SKM-1 (cell line): ENCODE results near the gene PCDHA1.

Experiments
- DNase-seq: peaks from one replicate; lab custom pipeline; 2025; ENCODE audit not compliant: unreplicated experiment; lab: John Stamatoyannopoulos, UW

Gene PCDHA1

DNA sequence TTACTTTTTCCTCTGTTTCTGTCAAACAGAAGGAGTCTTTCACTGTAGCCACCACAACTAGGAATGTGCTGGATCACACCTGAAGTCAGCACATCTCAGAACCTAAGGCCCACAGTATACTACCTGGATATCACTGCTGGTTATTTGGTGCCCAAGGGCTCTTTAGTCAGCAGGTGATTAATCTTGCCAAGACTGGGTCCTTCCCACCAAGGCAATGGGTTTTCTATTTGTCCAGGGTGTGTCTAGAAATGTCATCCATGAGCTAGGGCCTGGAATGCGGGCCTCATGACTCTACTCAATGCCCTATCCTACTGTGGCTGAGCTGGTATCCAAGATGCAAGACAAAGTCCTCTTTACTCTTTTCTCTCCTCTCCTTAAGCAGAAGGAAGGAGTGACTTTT is 130.4 kb downstream of the PCDHA1 start:
- DNase-seq, result no peak

DNA sequence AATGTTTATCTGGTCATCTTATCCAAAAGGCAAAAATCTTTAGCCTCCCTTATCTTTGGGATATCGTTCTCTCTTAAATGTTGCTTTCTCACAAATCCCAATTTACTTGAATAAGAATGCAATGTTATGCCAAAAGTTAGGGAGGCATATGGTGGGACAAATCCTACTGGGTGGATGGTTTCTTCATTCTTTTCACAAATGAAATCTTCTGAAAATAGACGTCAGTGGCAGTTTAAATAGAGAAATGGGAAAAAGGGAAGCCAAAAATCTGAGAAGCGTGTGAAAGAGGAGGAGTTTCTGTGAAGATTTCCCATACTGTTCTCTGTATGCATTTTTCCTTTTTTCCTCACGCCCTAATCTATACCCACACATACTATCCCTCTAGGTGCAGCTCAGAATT is 137.7 kb downstream of the PCDHA1 start:
- DNase-seq, result no peak

DNA sequence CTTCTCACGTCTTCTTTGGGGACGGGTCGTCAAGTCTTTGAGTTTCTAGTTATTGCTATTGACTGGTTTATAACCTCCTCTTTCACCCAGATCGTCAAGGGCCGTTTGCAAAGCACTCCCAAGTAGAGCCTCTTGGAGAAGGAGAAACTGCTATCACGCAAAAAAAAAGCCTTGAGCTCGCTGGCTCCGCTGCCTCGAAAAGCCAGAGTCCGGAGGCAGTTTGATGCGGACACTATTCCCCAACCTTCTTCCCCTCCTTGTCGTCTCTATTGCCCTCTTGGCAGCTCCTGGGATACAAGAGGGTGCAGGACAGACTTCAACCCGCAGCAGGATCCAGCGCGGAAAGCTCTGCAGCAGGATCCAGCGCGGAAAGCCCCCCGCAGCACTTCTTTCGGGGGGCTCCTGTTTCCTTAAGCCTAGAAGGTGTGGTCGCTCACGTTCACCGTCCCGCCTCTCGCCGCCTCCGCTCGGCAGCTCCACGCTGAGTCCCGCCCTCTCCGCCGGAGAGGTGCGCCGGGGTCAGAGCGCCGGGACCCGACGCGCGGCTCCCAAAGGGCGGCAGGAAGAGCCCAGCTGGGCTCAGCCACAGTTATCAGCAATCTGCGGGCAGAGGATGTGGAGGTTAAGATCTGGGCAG is 140.0 kb downstream of the PCDHA1 start, which contains the start of gene PCDHAC1:
Gene PCDHAC1, plus strand, starts transcription at position 494 of the 637 bp plus-strand sequence. CDS start 594 bp downstream, outside the sequence.
- no peak for DNase-seq

DNA sequence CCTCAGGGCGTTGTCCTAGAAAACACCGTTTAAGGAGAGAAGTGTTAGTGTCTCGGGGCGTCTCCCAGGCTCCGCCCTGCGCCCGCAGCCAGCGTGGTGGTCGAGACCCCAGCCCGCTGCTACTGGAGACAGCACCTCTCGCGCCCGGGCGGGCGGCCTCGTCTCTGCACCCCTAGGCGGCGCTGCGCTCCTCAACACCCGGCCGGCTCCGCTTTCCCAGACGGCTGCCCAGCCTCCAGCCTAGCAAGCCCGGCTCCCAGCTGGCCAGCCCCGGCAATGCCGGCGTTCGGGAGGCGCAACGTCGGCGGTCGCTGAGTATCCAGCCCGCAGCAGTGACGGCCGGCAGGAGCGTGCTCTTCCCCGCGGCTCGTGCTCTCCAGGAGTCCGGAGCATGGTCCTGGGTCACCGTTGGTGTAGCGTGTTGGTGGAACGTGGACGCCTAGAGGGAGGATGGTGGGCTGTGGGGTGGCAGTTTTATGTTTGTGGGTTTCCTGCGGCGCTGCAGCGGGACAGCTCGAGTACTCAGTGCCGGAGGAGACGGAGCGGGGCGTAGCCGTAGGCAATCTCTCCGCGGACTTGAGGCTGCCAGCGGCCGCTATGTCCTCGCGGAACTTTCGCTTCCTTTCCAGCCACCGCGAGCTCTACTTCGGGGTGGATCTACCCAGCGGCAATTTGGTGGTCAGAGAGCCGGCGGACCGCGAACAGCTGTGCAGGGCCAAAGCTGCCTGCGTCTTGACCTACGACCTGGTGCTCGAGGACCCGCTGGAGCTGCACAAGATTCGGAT is 140.7 kb downstream of the PCDHA1 start:
- DNase-seq, result no peak

DNA sequence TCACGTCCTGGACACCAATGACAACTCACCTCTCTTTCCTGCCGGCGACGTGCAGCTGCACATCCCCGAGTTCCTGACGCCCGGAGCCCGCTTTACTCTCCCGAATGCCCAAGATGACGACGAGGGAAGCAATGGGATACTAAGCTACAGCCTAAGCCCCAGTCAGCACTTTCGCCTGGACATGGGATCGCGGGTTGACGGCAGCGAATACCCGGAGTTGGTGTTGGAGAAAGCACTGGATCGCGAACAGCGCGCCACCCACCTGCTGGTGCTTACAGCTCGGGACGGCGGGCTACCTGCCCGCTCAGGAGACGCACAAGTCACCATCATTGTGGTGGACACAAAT is 141.3 kb downstream of the PCDHA1 start:
- no peak for DNase-seq

DNA sequence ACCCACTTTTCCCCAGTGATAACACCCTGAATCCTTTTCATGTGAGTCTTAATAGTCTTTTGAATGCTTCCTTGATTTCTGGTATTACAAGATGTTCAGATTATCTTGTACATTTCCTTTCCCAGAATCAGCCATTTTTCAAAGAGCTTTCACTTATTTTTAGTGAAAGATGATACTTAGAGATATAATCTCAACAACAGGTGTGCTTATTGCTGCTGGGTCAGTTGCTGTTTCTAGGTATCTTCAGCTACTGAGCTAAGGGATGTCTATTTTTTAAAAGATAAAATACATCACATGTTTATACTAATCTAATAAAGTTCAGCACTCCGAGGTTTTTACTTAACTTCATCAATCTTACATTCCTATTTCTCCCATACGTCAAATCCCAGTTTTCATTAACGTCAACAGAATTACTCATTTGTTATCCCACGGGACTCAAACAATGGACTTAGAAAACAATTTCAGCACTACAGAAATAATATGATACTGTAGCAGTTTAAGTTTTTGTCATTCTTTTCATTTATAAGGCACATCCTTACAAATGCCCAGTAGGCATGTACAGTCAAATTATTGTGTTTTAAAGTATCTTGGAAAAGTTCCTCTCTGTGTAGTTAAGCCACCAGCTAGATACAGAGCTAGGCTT is 149.1 kb downstream of the PCDHA1 start:
- no peak for DNase-seq

DNA sequence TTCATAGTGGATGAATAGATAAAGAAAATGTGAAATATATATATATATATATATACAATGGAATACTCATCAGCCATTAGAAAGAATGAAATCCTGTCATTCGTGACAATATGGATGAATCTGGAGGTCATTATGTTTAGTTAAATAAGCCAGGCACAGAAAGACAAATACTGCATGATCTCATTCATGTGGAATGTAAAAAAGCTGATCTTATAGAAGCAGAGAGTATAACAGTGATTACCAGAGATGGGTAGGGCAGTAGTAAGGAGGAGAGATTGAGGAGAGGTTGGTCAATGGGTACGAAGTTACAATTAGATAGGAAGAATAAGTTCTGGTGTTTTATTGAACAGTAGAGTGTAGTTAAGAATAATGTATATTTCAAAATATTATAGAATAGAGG is 160.6 kb downstream of the PCDHA1 start:
- DNase-seq, result no peak

DNA sequence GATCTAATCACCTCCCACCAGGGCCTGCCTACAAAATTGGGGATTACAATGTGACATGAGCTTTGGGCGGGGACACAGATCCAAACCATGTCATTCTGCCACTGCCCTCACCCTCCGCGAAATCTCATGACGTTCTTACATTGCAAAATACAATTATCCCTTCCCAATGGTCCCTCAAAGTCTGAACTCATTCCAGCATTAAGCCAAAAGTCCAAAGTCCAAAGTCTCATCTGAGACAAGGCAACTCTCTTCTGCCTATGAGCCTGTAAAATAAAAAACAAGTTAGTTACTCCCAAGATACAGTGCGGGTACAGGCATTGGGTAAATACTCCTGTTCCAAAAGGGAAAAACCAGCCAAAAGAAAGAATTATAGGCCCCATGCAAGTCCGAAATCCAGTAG is 165.7 kb downstream of the PCDHA1 start:
- no peak for DNase-seq

DNA sequence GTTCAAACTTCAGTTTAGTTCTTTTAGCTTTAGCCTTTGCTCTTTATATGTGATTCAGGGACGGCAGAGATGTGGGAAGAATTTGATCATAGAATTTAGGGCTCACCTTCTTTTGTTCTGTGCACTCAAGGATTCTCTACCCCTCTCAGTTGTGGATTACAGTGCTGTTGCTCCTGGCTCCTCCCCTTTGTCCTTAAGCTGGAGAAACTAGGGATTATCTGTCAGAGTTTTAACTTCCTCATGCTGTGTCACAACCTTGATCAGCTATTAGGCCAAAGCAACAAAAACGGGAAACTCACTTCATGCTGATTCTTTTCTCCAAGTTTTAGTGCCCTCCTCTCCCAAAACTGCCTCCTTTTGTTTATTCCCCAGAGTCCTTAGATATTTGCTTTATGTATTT is 167.3 kb downstream of the PCDHA1 start:
- no peak for DNase-seq

DNA sequence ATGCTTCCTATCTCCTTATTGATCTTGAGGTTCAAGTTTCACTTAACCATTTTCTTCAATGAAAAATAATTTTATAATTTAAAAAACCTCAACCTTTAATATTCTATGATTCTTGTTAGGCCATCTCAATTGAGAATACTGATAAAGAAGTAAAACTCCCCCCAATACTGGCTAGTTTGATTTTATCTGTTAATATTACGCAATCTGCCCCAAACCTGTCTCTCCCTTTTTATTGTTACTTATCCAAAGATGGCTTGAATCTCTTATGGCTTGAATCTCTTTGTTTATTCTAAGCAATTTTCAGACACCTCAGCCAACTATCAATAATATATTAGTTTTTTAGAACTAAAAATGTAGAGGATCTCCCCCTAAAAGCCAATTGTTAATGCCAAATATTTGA is 176.2 kb downstream of the PCDHA1 start:
- DNase-seq, result no peak

DNA sequence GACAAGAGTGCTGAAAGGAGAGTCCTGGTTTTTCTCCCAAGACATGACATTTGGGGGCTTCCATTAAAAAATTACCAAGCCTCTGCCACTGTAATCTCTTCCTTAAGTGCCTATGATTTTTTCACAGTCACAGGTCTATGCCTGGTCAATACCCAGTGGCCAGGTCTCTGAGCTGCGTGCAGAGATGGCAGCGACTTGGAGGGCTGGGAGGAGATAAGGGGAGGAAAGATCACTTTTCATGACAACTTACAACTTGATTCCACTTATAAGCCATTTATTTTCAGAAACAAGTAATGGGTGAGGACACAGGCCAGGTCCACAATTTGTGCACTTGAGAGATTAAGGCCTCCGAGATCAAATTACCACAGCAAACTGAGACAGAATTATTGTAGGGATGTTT is 178.4 kb downstream of the PCDHA1 start:
- no peak for DNase-seq

DNA sequence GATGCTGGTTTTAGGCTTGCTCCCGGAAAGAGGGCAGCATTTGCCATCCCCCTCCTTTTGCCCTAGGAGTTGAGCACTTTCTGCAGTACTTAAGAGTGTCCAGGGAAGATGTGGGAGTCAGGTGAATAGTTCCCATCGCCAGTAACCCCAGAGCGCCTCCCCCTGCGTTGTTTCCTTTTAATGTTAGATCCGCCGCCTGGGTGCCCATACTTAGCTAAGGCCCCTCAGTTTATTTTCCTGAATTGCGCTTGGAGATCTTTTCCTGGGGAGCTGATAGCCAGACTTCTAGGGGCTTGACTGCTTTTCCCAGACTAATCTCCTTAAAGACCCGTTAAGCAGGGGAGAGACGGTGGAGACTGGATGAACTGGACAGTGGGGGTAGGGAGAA is 180.0 kb downstream of the PCDHA1 start:
- DNase-seq, result no peak

DNA sequence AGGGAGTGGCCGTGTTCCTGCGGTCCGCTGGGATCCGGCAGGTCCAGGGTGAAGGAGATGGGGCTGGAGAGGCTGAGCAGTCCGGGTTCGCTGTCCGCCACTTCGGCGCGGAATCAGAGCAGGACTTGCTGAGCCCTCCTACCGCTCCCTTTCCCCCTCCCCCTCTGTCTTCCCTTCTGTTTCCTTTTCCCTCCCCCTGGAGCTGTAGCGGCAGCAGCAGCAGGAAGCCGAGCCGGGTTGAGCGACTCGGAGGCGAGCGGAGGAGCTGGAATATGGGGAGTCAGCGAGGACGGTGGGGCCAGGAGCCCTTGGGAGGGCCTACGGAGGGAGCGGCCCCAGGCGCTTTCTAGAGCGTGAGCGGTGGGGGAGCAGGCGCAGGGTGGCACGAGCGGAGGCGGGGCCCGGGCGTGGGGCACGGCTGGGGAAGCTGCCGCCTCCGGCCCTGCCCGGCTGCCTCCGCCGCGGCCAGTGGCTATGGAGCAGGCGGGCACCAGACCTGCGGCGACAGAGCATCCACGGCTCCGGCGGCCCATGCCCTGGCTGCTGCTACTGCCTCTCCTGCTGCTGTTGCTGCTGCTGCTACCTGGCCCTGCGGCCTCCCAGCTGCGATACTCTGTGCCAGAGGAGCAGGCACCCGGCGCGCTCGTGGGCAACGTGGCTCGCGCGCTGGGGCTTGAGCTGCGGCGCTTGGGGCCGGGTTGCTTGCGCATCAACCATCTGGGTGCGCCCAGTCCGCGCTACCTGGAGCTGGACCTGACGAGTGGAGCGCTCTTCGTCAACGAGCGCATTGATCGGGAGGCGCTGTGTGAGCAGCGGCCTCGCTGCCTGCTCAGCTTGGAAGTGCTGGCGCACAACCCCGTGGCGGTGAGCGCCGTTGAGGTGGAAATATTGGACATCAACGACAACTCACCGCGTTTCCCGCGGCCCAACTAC is 180.6 kb downstream of the PCDHA1 start, which contains the start of gene PCDHAC2:
Gene PCDHAC2, plus strand, starts transcription at position 184 of the 933 bp plus-strand sequence. Its CDS starts 291 bp downstream, at position 475.
- no peak for DNase-seq

DNA sequence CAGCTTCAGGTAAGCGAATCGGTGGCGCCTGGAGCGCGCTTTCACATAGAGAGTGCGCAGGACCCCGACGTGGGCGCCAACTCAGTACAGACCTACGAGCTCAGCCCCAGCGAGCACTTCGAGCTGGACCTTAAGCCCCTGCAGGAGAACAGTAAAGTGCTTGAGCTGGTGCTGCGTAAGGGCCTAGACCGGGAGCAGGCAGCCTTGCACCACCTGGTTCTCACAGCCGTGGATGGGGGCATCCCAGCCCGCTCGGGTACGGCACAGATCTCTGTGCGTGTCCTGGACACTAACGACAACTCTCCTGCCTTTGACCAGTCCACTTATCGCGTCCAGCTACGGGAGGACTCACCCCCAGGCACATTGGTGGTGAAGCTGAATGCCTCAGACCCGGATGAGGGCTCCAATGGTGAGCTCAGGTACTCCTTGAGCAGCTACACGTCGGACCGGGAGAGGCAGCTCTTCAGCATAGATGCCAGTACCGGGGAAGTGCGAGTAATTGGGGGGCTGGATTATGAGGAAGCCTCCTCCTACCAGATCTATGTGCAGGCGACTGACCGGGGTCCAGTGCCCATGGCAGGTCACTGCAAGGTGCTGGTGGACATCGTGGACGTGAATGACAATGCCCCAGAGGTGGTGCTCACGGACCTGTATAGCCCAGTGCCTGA is 181.4 kb downstream of the PCDHA1 start:
- DNase-seq, result no peak

DNA sequence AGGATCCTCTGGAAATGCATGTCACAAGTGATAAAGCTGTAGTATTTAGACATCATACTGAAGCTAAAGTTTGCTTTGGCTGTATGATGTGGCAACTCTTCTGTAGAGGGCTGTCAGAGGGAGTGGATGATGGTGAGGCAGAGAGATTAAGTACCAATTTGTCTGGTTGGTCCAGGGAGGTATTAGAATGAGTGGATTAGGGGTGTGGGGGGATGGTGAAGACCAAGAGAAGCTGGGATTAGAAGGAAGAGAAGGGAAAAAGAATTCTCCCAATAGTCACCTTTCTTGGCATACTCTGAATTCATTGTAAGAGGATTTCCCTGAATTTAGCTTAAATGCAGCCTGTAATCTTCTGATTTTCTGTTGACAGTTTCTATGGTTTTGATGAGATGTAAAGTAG is 183.9 kb downstream of the PCDHA1 start:
- DNase-seq, result no peak

DNA sequence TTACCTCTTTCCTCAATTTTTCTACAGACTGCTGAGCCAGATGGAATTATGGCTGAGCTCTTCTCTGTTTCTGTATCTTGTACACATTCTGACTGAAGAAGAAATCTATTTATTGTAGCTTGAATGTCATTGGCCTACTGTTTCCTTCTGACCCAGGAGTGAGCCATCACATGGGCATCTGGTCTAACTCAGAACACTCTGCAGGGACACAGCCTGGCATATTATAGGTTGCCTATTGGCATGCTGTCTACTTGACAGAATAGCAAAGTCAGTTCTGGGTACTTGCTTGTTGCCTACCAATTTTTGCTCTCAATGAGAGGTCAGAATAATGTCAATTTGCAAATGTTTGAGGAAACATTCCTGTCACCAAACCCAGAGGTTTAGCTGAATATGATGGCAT is 187.6 kb downstream of the PCDHA1 start:
- no peak for DNase-seq

DNA sequence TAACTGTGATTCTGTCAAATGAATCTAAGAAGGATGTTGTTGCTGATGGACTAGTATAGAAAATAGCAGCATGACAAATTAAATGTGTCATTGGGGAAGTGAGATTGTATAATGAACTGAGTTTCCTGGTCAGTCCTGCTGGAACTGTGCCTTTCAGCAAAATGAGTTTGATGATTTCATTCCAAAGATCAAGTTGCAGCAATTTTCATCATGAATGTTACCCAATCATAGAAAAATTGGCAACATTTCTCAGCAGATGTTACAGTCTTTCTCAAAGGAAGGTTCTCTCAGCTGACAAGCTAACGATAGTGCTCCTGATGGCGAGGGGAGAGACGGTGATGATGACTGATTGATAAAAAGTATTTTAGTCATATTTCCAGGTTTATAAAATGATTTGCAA is 191.1 kb downstream of the PCDHA1 start:
- no peak for DNase-seq

DNA sequence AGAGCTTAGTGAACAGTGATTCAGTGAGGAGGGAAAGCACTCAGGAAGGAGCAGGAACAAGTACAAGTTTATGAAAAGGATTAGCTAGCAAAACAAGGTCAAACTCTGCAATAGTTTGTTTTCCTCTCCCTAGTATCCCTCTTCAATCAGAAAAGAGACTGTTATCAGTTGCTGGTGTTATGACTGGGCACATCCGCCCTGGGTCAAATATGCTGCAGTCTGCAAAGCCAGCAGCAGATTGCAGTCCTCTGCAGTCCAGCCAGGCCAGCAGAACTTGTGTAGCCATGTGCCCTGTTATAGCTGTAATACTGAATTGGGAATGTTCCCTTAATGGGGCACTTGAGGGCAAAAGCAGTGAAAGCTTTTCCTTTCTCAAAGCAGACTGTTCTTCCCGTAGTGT is 192.3 kb downstream of the PCDHA1 start:
- no peak for DNase-seq

DNA sequence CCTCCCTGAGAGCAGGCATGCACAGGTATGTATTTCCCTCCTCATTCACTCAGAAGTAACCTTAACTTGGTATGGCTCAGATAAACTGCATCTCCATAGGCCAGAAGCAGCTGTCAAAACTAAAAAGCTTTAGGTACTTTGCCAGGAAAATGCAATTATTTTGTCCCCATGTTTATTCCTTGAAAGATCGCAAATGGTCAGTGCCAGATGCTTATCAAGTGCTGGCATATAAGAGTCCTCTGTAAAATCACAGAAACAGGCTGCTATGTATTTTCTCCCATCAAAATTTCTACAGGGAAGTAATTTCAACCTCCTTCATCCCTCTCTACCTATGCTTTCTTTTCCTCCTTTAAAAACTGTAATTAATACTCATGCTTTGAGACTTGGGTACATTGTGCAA is 193.0 kb downstream of the PCDHA1 start:
- DNase-seq, result no peak

DNA sequence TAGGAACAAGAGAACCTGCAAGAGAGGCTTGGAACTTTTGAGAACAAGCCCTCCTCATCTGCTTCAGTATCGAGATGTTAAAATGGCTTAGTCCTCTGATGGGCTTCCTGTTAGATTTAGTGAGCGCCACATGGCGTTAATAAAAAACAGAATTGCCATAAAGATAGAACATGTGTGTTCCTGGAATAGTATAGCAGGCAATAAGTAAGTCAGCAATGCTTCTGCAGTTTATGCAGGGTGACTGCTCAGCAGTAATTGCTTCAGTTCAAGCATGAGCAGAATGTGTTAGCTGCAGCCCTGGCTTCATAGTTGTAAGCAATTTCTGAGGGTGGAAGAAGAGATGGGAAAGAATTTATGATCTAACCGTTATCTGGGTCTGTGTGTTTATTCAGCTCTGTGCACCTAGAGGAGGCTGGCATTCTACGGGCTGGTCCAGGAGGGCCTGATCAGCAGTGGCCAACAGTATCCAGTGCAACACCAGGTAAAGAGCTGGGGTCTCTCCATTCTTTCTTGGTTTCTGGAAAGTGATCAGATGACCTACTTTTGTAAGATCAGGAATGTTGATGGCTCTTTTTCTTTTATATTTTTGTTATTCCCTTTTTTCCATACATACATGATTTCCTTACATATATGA is 196.3 kb downstream of the PCDHA1 start:
- no peak for DNase-seq
